ENCODE measurements around the gene SETBP1.

SETBP1 gene

DNA sequence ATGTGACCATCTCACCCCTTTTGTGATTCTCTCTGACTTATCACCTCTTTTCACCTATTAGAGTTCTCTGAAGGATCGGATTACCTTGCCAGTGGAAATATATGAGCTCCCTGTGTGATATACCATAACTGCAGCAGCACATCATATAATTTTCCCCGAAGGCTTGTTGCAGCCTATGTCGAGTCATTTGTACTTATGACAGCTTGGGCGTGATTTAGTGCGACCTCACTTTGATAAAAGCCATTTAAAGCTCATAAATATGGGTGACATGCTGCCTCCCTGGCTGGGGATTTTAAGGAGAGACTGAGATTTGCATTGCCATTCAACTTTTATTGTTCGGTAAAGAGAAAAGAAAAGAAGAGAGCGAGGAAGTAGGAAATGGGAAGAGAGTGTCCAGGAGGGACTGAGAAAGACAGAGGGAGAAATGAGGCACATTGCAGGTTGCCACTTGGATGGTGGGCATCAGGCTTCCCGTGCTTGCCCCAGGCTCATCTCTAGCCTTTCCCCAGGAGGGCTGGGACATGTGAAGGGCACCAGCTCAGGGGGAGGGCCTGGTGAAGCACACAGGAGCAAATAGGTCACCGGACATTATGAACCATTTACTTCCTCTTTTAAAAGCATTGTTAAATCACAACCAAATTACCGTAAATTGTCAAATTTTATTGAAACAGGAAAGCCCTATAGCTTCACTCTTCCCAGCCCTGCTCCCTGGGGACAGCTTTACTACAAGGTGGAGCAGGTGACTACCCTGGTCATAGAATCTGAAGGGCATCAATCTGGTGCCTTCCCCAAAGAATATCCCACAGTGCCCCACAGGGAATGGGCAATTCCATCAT, 161.3 kb downstream of the SETBP1 start:
- DNase-seq (ENCODE audit: low read depth in 3 of 3), result no peak

GRCh38 chr18:44842588-44843412, 162.1 kb downstream of the SETBP1 start:
- no peak for DNase-seq (ENCODE audit: low read depth in 3 of 3)

DNA sequence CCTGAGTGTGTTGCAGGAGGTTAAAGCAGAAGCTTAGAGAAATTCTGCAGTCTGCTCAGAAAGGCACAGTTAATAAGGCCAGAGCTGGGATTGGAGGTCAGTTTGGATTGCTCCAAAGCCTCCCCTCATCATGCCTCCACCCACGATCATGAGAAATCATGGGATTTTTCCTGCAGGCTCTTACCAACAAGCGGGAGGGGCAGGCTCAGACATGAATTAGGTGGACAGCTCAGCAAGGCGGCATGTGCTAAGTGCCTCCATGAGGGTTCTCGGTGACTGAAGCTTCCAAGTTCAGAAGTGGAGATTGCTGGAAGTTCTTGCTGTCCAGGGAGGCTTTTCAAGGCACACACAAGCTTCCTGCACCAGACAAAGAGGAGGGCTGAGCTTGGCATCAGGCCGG, 163.8 kb downstream of the SETBP1 start:
- DNase-seq (ENCODE audit: low read depth in 3 of 3), result no peak

GRCh38 chr18:44846450-44846849, 165.8 kb downstream of the SETBP1 start:
- DNase-seq (ENCODE audit: low read depth in 3 of 3), result no peak

DNA sequence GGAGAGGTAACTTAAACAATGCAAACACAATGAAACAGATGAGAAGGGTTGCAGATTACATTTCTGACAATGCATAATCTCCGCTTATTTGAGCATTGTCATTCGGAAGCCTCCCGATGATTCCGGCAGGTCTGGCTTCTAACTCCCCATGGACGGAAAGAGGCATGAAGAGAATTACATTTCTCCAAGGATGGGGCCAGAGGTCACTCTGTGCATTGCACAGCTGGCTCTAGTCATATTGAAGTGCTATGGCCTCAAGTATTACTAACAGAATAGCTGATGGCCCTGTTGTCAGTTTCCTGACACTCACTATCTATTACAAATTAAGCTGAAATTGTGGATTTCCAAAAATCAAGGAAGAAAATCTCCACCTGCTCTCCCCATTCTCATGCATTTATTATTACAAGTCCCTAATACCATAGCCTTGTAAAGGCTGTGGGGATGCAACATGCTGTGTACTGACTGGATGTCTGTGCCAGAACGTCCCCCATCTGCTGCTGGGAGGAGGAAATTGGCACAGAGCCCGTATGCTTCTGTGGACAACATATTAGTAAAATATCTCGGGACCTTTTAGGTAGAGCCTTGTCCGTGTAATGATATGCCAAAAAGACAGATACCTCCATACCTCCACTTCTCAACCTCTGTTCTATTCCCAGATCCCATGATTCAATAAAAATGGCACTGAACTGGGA, 168.1 kb downstream of the SETBP1 start:
- no peak for DNase-seq (ENCODE audit: low read depth in 3 of 3)

DNA sequence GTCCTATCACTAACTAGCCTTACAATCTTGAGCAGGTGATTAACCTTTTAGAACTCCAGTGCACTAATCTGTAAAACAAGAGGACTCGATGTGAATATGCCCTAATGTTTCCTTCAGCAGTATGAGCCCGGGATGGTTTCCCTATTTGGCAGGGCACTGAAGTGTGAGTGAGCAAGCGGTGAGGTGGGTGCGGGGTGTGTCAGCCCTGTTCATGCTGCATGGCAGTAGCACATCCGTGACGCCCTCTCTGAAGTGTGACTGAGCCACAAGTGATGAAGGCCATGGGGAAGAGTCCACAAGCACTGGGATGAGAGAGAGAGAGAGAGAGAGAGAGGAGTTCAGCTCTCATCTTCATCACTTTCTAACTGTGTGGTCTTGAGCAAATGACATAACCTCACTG, 168.7 kb downstream of the SETBP1 start:
- DNase-seq (ENCODE audit: low read depth in 3 of 3), result no peak

DNA sequence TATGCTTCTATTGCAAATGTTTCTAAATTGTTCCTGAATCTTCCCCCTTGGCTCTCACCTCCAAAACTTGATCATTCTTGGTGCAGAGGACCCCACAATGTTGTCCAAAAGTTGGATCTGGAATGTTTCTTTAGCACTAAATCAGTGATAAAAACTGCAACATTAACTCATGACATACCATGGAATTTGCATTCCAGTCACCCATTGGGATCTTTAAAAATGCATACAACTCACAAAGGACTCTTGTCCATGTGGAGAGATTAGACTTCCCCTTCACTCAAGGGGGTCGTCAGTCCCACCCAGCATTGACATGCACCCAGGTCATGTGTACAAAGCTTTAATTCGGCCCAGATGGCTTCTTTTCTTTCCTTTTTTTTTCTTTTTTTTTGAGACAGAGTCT, 169.3 kb downstream of the SETBP1 start:
- DNase-seq (ENCODE audit: low read depth in 3 of 3), result no peak

DNA sequence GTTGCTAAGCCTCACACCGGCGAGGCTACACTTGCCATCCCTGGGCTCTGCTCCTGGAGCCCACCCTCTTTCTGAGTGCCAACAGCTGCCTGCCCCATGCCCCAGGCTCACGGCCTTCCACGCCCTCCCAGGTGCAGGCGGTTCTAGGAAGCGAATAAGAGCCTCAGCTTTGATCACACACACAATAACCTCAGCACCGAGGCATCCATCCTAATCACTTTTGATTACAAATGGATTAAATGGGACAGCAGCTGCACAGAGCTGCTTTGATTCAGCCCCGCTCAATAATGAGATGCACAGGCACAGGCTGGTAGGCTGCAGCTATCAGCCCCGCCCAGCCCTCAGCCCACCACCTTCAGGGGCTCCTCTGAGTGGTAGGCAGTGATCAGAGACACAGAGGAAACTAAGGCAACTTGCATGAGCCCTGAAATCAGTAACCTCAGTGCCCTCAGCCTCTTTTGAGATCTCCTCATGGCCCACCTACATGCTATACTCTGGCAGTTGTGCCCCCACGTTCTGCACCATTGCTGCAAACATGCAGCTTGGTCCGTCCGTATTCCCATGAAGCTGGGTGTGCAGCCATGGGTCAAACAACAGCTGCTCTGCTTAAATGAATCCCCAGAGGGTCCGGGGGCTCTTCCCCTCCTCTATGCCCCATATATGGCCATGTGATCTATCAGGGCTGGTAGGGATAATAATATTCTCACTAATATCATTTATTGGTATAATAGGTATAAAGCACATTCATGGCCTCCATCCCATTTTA, 171.4 kb downstream of the SETBP1 start:
- no peak for DNase-seq (ENCODE audit: low read depth in 3 of 3)

DNA sequence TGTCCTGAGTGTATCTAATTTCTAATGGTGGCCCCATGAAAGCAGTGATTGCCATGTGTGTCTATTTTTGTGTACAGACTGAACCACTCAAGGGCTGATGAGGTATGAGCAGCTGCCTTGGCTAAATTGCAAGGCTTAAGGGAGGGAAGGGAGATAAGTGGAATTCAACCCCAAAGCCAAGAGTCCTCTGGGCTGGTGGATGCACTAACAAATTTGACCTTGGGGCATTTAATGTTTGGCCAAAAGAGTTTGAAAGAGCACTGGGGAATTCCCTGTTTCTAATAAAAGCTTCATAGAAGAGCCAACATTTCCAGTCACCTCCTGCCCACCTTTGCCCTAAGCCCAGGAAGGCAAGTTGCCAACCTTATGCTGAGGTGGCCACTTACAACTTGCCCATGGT, 172.1 kb downstream of the SETBP1 start:
- no peak for DNase-seq (ENCODE audit: low read depth in 3 of 3)

GRCh38 chr18:44853430-44853829, 172.7 kb downstream of the SETBP1 start:
- DNase-seq (ENCODE audit: low read depth in 3 of 3), result no peak

GRCh38 chr18:44855681-44856080, 175.0 kb downstream of the SETBP1 start:
- DNase-seq (ENCODE audit: low read depth in 3 of 3), result no peak

GRCh38 chr18:44856157-44856556, 175.5 kb downstream of the SETBP1 start:
- DNase-seq (ENCODE audit: low read depth in 3 of 3), result no peak

- DNase-seq (ENCODE audit: low read depth in 3 of 3), result no peak
Measured at GRCh38 chr18:44857081-44857480, 176.4 kb downstream of the SETBP1 start.

GRCh38 chr18:44857744-44858491, 177.2 kb downstream of the SETBP1 start:
- no peak for DNase-seq (ENCODE audit: low read depth in 3 of 3)

- no peak for DNase-seq (ENCODE audit: low read depth in 3 of 3)
Measured at GRCh38 chr18:44859263-44859662, 178.6 kb downstream of the SETBP1 start.

DNA sequence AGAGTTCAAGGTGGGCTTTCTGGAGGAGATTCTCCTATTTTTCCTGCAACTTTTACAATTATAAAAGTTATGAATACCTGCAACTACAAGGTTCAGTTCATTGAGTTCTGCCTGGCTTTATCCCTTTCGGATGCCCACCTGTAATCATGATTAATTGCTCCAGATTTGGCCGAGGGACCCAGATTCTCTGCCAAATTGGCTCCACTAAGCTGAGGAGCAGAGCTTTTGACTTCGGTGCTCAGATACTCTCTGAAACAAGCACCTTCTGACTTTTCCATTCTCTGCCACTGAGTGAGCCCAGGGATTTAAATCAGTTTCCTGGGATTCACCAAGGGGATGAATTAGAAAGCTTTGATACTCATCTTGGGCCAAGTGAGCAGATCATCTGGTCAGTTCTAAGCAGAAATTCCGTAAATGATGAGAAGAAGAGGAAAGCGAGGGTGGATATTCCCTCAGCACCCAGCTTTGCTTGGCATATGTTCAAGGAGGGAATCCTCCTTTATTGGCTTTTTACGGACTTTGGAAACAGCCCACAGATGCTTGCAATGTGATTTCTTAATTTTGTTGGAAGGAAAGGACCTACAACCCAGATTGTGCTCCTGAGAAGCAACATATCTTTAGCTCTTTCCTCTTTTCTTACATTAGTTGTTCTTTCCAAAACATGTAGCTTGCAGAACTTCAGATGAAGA, 179.2 kb downstream of the SETBP1 start:
- DNase-seq (ENCODE audit: low read depth in 3 of 3), result no peak

- DNase-seq (ENCODE audit: low read depth in 3 of 3), result no peak
Measured at GRCh38 chr18:44862112-44862511, 181.4 kb downstream of the SETBP1 start.

DNA sequence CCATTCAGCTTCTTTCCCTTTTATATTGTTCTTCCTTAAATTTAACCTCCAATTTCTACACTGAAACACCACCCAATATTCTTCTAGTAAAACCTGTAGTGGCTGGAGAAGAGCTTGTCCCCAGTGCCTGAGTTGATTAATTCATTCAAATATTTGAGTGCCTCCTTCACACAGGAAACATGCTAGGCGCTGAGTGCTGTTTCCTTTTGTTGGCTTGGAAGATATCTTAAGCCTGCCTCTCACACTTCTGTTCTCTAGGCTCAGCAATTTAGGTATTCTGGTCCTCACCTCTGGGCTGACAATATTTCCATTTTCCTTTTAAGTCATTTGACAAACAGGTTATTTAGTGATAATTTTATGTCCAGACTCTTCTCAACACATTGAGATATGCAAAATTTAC, 185.4 kb downstream of the SETBP1 start:
- DNase-seq (ENCODE audit: low read depth in 3 of 3), result no peak

DNA sequence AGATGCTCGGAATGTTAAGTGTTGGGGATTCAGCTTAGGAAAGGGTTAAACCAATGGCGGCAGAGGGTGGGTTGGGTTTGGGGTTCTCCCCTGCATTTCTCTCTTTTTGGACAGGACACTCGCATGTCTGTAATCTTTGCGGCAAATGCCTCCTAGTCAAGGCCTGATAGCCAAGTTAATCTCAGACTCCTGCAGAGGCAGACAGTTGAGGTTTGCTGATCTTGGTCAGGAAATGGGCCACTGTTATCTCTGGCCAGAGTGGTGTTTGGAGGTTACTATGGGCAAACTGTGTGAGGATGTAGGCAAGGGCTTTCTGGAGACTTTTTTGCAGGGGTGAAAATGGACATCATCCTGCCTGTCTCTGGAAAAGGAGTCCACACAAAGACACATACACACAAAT, 188.8 kb downstream of the SETBP1 start:
- no peak for DNase-seq (ENCODE audit: low read depth in 3 of 3)
